Large intestine (tissue), 3 donors: ENCODE data around the gene C2CD4C. TPM values are rescaled to one million over a fixed set of nuclear protein-coding genes. Genes with fewer than 3 reads are reported as not detected.
"Not testable (repeated sequence)": the region's sequence is repeated elsewhere in the genome, so short reads cannot be mapped to it uniquely, and the experiment has no call there.

Source experiments
- DNase-seq, 2 donors: peaks; one replicate each; pipeline versions ENCODE4 v3.0.0 to v3.0.0-alpha.2; 2013
- H3K27ac ChIP-seq: one replicate; pipeline ENCODE4 v1.5.1; 2013; ENCODE audit warnings: low read length
- H3K27me3 ChIP-seq: 2 replicates; pipeline ENCODE4 v1.6.1; 2013; ENCODE audit warnings: low read length; ENCODE audit not compliant: control insufficient read depth, insufficient read depth
- H3K36me3 ChIP-seq: 2 replicates; pipeline ENCODE4 v1.6.1; 2013; ENCODE audit warnings: low read length; ENCODE audit not compliant: control insufficient read depth, insufficient read depth
- H3K4me1 ChIP-seq: one replicate; pipeline ENCODE4 v1.6.1; 2013; ENCODE audit warnings: low read length; ENCODE audit not compliant: control insufficient read depth, insufficient read depth
- H3K4me3 ChIP-seq: one replicate; pipeline ENCODE4 v1.5.1; 2013; ENCODE audit warnings: low read length
- H3K9me3 ChIP-seq: one replicate; pipeline ENCODE4 v1.6.1; 2013; ENCODE audit warnings: mild to moderate bottlenecking, low read depth, low read length, moderate library complexity; ENCODE audit not compliant: control insufficient read depth
- WGBS: methylation state at CpG from one replicate; pipeline ENCODE4 v1.1.5; 2013; ENCODE audit warnings: low lambda C conversion rate; ENCODE audit not compliant: insufficient coverage; 5-methylcytosine and 5-hydroxymethylcytosine counted together
- polyA plus RNA-seq: library from polyadenylated mRNA; unstranded; fragments of 120-200 nt; gene quantifications from one replicate; pipeline ENCODE4 v1.2.1, GENCODE V29; 2013

The C2CD4C gene
- polyA plus RNA-seq, 1 donor, result 3.0 TPM

DNA sequence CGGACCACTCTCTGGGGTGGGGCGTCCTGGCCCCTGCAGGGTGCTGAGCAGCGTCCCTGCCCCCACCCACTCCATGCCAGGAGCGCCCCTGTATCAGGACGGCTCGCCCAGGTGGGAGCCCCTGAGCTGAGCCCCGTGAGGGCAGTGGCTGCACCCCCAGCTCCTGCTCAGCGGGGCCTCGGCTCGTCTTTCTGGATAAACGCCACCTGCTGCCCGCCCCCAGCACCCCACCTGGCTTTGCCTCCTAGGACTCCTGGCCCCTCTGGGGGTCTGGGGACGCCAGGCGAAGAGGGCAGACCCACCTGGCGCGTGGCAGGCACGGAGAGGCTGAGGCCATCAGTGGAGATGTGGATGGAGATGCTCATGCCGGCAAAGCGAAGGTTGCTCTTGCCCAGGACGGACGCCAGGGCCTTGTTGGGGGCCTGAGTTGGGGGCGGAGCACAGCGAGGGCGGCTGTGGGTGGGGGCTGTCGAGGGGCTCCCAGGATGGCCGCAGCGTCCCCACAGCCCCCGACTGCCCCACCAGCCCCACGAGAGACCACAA lies 29.5 kb upstream of the C2CD4C start:
- H3K4me1 ChIP-seq, result no peaks in the 10 kb centered on the region
- peaks cover 2% of the 10 kb centered on the region for H3K36me3 ChIP-seq
- no CpG with 5 or more reads among the region's 29 CpGs for WGBS
- peaks cover 10% of the 10 kb centered on the region for H3K9me3 ChIP-seq
- H3K27ac ChIP-seq, result no peak overlapping the region
- H3K4me3 ChIP-seq, result no peak overlapping the region
- no peaks in the 10 kb centered on the region for H3K27me3 ChIP-seq
- DNase-seq, result no peak

- DNase-seq, result no peak
- Histone ChIP-seq H3K27me3 (no peaks in the 10 kb centered on the region), H3K36me3 (peaks cover 2% of the 10 kb centered on the region), H3K27ac (no peak overlapping the region), H3K4me3 (no peak overlapping the region), H3K4me1 (no peaks in the 10 kb centered on the region), H3K9me3 (peaks cover 6% of the 10 kb centered on the region)
- WGBS, result 82% methylated on average over 2 of the region's 22 CpGs
These were observed 28.1 kb upstream of the C2CD4C start for GRCh38 chr19:437041-437440.

- Histone ChIP-seq H3K4me3 (no peak overlapping the region), H3K36me3 (peaks cover 2% of the 10 kb centered on the region), H3K9me3 (peaks cover 6% of the 10 kb centered on the region), H3K27ac (no peak overlapping the region), H3K27me3 (no peaks in the 10 kb centered on the region), H3K4me1 (no peaks in the 10 kb centered on the region)
- no CpG with 5 or more reads among the region's 29 CpGs for WGBS
- no peak for DNase-seq
These were observed 27.5 kb upstream of the C2CD4C start for GRCh38 chr19:436413-436950.

DNA sequence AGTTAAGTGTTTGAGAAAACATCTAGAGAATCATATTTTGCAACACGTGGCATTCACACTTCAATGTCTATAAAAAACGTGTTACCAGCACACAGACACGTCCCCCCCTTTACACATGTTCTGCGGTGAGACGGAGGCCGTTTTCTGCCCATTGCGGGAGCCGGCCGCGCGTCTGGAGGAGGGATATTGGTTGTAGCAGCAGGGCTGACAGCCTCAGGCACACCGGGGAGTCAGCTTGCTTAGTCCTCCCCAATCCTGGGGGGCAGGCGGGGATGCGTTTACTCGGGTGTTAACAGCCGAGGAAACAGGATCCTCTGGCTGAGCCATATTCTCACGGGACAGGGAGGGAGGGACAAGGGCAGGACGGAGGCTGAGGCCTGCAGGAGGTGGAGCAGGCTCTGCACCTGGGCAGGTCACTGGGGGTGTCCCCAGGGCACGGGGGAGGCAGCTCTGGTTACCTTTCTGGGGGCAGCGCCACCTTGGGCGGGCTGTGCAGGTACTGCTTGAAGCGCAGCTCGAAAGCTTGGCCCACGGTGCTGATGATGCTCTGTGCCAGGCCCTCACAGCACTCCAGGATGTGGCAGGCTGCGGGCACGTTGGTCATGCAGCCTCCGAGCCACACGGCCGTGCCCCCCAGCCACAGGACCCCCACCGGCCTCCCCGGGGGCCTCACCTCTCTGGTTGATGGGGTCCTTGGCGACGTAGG lies 26.9 kb upstream of the C2CD4C start:
- no CpG with 5 or more reads among the region's 33 CpGs for WGBS
- Histone ChIP-seq H3K9me3 (peaks cover 7% of the 10 kb centered on the region), H3K27me3 (no peaks in the 10 kb centered on the region), H3K36me3 (peaks cover 3% of the 10 kb centered on the region), H3K4me1 (no peaks in the 10 kb centered on the region), H3K27ac (no peak overlapping the region), H3K4me3 (no peak overlapping the region)
- DNase-seq, result no peak

GRCh38 chr19:435056-435706 lies 26.2 kb upstream of the C2CD4C start:
- DNase-seq, result no peak
- no CpG with 5 or more reads among the region's 26 CpGs for WGBS
- Histone ChIP-seq H3K4me3 (no peak overlapping the region), H3K9me3 (peaks cover 12% of the 10 kb centered on the region), H3K4me1 (no peaks in the 10 kb centered on the region), H3K27ac (no peak overlapping the region), H3K36me3 (peaks cover 8% of the 10 kb centered on the region), H3K27me3 (no peaks in the 10 kb centered on the region)

- no peak overlapping the region for H3K4me3 ChIP-seq
- H3K36me3 ChIP-seq, result peaks cover 8% of the 10 kb centered on the region
- H3K4me1 ChIP-seq, result no peaks in the 10 kb centered on the region
- peaks cover 12% of the 10 kb centered on the region for H3K9me3 ChIP-seq
- no peaks in the 10 kb centered on the region for H3K27me3 ChIP-seq
- WGBS, result 92% methylated on average over 5 of the region's 22 CpGs
- DNase-seq, result no peak
- no peak overlapping the region for H3K27ac ChIP-seq
These were observed 25.4 kb upstream of the C2CD4C start for GRCh38 chr19:434152-434960.

- Histone ChIP-seq H3K4me3 (no peak overlapping the region), H3K9me3 (peaks cover 17% of the 10 kb centered on the region), H3K36me3 (peaks cover 10% of the 10 kb centered on the region), H3K27ac (no peak overlapping the region), H3K4me1 (no peaks in the 10 kb centered on the region), H3K27me3 (no peaks in the 10 kb centered on the region)
- no CpG with 5 or more reads among the region's 10 CpGs for WGBS
- DNase-seq, result no peak
These were observed 21.8 kb upstream of the C2CD4C start for GRCh38 chr19:430701-431100.

DNA sequence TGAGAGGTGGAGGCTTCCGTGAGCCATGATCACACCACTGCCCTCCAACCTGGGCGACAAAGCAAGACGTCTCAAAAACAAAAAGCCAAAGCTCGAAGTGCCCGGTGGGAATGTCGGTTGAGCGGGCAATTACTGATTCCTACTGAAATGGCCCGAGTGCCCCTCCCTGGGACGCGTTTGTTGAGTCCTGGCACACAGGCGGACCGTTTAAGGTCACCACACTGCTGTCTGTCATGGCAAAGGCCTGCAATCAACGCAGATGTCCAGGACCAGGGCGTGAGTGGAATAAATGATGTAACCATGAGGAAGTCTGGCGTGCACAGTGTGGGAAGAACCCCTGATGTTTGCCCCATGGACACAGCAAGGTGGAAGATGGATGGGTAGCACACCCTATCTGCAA lies 19.2 kb upstream of the C2CD4C start:
- no peak overlapping the region for H3K4me3 ChIP-seq
- 100% methylated on average over 4 of the region's 15 CpGs for WGBS
- no peak for DNase-seq

DNA sequence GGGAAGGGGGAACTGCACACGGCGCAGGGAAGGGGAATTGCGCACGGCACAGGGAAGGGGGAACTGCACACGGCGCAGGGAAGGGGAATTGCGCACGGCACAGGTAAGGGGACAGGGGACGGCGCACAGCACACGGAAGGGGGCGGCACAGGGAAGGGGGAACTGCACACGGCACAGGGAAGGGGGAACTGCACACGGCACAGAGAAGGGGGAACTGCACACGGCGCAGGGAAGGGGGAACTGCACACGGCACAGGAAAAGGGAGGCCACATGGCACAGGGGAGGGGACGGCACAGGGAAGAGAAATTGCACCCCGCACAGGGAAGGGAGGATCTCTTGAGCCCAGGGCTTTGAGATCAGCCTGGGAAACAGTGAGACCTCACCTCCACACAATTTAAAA lies 18.7 kb upstream of the C2CD4C start:
- H3K27ac ChIP-seq, H3K4me3 ChIP-seq, H3K27me3 ChIP-seq, DNase-seq, H3K4me1 ChIP-seq, H3K36me3 ChIP-seq: not testable (repeated sequence)
- WGBS, result no CpG with 5 or more reads among the region's 19 CpGs
- peaks cover 15% of the 10 kb centered on the region for H3K9me3 ChIP-seq

More for the DNA sequence above, 19.2 kb upstream of the C2CD4C start:
- H3K9me3 ChIP-seq, result peaks cover 15% of the 10 kb centered on the region
- no peaks in the 10 kb centered on the region for H3K4me1 ChIP-seq
- peaks cover 8% of the 10 kb centered on the region for H3K36me3 ChIP-seq
- no peaks in the 10 kb centered on the region for H3K27me3 ChIP-seq
- H3K27ac ChIP-seq, result no peak overlapping the region
